Neural cell (in vitro differentiated cells): ENCODE measurements around the gene HMGB3.

Experiments used
- EP300 ChIP-seq: fragments of 450-650 bp; conservative IDR thresholded peaks from 2 replicates; pipeline ENCODE4 v1.6.1; 2014; ENCODE audit warnings: antibody characterized with exemption, mild to moderate bottlenecking, moderate library complexity; ENCODE audit not compliant: poor library complexity, severe bottlenecking
- EZH2 ChIP-seq: fragments of 200-600, 300-800 bp; shearing (Covaris generic), sonication (generic); IDR thresholded peaks from 2 replicates; pipeline ENCODE4 v1.6.1; 2014; ENCODE audit warnings: antibody characterized with exemption, low read length, borderline replicate concordance, mild to moderate bottlenecking; ENCODE audit not compliant: insufficient read depth, poor library complexity, severe bottlenecking
- POLR2AphosphoS5 ChIP-seq: IDR thresholded peaks from 2 replicates; pipeline ENCODE4 v1.6.1; 2012
- RAD21 ChIP-seq: fragments of 450-650 bp; conservative IDR thresholded peaks from 2 replicates; pipeline ENCODE4 v1.6.1; 2014; ENCODE audit warnings: antibody characterized with exemption, mild to moderate bottlenecking, moderate library complexity
- SMC3 ChIP-seq: fragments of 450-650 bp; conservative IDR thresholded peaks from 2 replicates; pipeline ENCODE4 v1.6.1; 2014; ENCODE audit warnings: antibody characterized with exemption, mild to moderate bottlenecking, moderate library complexity; ENCODE audit not compliant: poor library complexity
- TAF1 ChIP-seq: IDR thresholded peaks from 2 replicates; pipeline ENCODE4 v1.6.1; 2012; ENCODE audit warnings: low read depth
- TF ChIP-seq, protein P1 (sequence below): fragments of 450-650 bp; IDR thresholded peaks from 2 replicates; pipeline ENCODE4 v1.5.1; 2014; ENCODE audit warnings: antibody characterized with exemption, mild to moderate bottlenecking, moderate library complexity; ENCODE audit not compliant: poor library complexity, severe bottlenecking
- TF ChIP-seq, protein P2 (sequence below): IDR thresholded peaks from 2 replicates; pipeline ENCODE4 v1.6.1; 2012; ENCODE audit warnings: borderline replicate concordance

DNA sequence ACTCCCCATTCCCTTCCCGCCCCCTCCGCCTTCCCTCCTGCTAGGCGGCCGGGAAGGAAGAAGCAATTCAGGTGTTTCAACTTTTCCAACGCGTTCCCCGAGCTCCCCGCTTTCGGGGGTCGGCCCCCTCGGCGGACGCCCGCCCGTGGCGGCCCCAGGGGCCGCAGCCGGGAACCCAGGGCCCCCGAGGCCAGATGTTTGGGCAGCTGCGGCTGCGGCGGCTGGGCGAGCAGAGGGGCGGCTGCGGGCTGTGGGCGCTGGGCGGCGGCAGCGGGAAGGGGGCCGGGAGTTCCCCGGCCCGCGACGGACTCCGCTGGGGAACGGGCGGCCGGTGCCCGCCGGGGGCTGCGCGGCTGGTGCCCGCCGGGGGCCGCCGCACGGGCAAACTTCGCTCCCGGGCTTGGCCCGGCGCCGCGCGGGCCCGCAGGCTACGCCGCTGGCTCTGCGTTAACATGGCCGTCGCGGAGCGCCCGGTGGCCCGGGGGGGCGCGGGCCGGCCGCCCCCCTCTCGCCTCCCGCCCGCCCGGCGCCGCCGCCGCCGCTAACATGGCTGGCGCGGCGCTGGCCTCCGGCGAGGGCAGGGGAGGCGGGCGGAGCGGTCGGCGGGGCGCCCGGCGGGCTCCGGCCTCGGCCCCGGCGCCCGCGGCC lies 510 bp downstream of the HMGB3 start:
- TF ChIP-seq, protein P1, sequence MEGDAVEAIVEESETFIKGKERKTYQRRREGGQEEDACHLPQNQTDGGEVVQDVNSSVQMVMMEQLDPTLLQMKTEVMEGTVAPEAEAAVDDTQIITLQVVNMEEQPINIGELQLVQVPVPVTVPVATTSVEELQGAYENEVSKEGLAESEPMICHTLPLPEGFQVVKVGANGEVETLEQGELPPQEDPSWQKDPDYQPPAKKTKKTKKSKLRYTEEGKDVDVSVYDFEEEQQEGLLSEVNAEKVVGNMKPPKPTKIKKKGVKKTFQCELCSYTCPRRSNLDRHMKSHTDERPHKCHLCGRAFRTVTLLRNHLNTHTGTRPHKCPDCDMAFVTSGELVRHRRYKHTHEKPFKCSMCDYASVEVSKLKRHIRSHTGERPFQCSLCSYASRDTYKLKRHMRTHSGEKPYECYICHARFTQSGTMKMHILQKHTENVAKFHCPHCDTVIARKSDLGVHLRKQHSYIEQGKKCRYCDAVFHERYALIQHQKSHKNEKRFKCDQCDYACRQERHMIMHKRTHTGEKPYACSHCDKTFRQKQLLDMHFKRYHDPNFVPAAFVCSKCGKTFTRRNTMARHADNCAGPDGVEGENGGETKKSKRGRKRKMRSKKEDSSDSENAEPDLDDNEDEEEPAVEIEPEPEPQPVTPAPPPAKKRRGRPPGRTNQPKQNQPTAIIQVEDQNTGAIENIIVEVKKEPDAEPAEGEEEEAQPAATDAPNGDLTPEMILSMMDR = no peak
- TF ChIP-seq POLR2AphosphoS5 (no peak), TAF1 (no peak), EP300 (no peak), EZH2 (no peak), SMC3 (no peak), RAD21 (no peak)
- TF ChIP-seq, protein P2, sequence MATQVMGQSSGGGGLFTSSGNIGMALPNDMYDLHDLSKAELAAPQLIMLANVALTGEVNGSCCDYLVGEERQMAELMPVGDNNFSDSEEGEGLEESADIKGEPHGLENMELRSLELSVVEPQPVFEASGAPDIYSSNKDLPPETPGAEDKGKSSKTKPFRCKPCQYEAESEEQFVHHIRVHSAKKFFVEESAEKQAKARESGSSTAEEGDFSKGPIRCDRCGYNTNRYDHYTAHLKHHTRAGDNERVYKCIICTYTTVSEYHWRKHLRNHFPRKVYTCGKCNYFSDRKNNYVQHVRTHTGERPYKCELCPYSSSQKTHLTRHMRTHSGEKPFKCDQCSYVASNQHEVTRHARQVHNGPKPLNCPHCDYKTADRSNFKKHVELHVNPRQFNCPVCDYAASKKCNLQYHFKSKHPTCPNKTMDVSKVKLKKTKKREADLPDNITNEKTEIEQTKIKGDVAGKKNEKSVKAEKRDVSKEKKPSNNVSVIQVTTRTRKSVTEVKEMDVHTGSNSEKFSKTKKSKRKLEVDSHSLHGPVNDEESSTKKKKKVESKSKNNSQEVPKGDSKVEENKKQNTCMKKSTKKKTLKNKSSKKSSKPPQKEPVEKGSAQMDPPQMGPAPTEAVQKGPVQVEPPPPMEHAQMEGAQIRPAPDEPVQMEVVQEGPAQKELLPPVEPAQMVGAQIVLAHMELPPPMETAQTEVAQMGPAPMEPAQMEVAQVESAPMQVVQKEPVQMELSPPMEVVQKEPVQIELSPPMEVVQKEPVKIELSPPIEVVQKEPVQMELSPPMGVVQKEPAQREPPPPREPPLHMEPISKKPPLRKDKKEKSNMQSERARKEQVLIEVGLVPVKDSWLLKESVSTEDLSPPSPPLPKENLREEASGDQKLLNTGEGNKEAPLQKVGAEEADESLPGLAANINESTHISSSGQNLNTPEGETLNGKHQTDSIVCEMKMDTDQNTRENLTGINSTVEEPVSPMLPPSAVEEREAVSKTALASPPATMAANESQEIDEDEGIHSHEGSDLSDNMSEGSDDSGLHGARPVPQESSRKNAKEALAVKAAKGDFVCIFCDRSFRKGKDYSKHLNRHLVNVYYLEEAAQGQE = peak; percentile 14
